ENCODE measurements around the gene FLNB.
A peak's percentile ranks its signal among the peaks of the same experiment; 100 is the strongest.

FLNB gene

GRCh38 chr3:58163234-58163633, 155.0 kb downstream of the FLNB start:
- no peak for TF ChIP-seq CTCF (IDR thresholded peaks at IDR 0.05; ENCODE audit: poor library complexity, severe bottlenecking)
- Histone ChIP-seq H3K4me3 (ENCODE audit: severe bottlenecking) (no peak overlapping the region), H3K27ac (ENCODE audit: poor library complexity, severe bottlenecking) (peak overlapping the region; percentile 92), H3K9me3 (ENCODE audit: severe bottlenecking) (no peaks in the 10 kb centered on the region), H3K36me3 (ENCODE audit: low read depth) (peaks cover 100% of the 10 kb centered on the region), H3K4me1 (ENCODE audit: insufficient read depth, poor library complexity, severe bottlenecking) (peaks cover 28% of the 10 kb centered on the region), H3K27me3 (ENCODE audit: insufficient read depth, poor library complexity, severe bottlenecking) (no peaks in the 10 kb centered on the region)
- no peak for DNase-seq (ENCODE audit: low spot score)
- ATAC-seq (ENCODE audit: low read depth), result no peak

- H3K36me3 ChIP-seq (ENCODE audit: low read depth), result peaks cover 100% of the 10 kb centered on the region
- DNase-seq (ENCODE audit: low spot score), result no peak
- peaks cover 28% of the 10 kb centered on the region for H3K4me1 ChIP-seq (ENCODE audit: insufficient read depth, poor library complexity, severe bottlenecking)
- H3K4me3 ChIP-seq (ENCODE audit: severe bottlenecking), result no peak overlapping the region
- no peaks in the 10 kb centered on the region for H3K9me3 ChIP-seq (ENCODE audit: severe bottlenecking)
- H3K27me3 ChIP-seq (ENCODE audit: insufficient read depth, poor library complexity, severe bottlenecking), result no peaks in the 10 kb centered on the region
- TF ChIP-seq CTCF (IDR thresholded peaks at IDR 0.05; ENCODE audit: poor library complexity, severe bottlenecking), result no peak
- peak overlapping the region; percentile 92 for H3K27ac ChIP-seq (ENCODE audit: poor library complexity, severe bottlenecking)
- no peak for ATAC-seq (ENCODE audit: low read depth)
Measured at GRCh38 chr3:58164199-58164879, 156.1 kb downstream of the FLNB start.

GRCh38 chr3:58164906-58165821, 156.9 kb downstream of the FLNB start:
- H3K27me3 ChIP-seq (ENCODE audit: insufficient read depth, poor library complexity, severe bottlenecking), result no peaks in the 10 kb centered on the region
- TF ChIP-seq CTCF (IDR thresholded peaks at IDR 0.05; ENCODE audit: poor library complexity, severe bottlenecking), result no peak
- peak overlapping the region; percentile 92 for H3K27ac ChIP-seq (ENCODE audit: poor library complexity, severe bottlenecking)
- H3K4me3 ChIP-seq (ENCODE audit: severe bottlenecking), result no peak overlapping the region
- H3K36me3 ChIP-seq (ENCODE audit: low read depth), result peaks cover 100% of the 10 kb centered on the region
- DNase-seq (ENCODE audit: low spot score), result no peak
- no peak for ATAC-seq (ENCODE audit: low read depth)
- no peaks in the 10 kb centered on the region for H3K9me3 ChIP-seq (ENCODE audit: severe bottlenecking)
- H3K4me1 ChIP-seq (ENCODE audit: insufficient read depth, poor library complexity, severe bottlenecking), result peaks cover 22% of the 10 kb centered on the region

- peak; percentile 79 for TF ChIP-seq CTCF (IDR thresholded peaks at IDR 0.05; ENCODE audit: poor library complexity, severe bottlenecking)
- no peak for DNase-seq (ENCODE audit: low spot score)
- H3K4me3 ChIP-seq (ENCODE audit: severe bottlenecking), result no peak overlapping the region
- H3K27ac ChIP-seq (ENCODE audit: poor library complexity, severe bottlenecking), result peak overlapping the region; percentile 2
- H3K36me3 ChIP-seq (ENCODE audit: low read depth), result peaks cover 91% of the 10 kb centered on the region
- no peaks in the 10 kb centered on the region for H3K4me1 ChIP-seq (ENCODE audit: insufficient read depth, poor library complexity, severe bottlenecking)
- no peaks in the 10 kb centered on the region for H3K9me3 ChIP-seq (ENCODE audit: severe bottlenecking)
- H3K27me3 ChIP-seq (ENCODE audit: insufficient read depth, poor library complexity, severe bottlenecking), result no peaks in the 10 kb centered on the region
- ATAC-seq (ENCODE audit: low read depth), result peak; percentile 24; the same call in 2 of the 3 replicates
Measured at GRCh38 chr3:58167431-58168351, 159.5 kb downstream of the FLNB start.
